Activated CD8-positive, alpha-beta T cell treated with anti-CD3 and anti-CD28 coated beads for 36 hours (primary cell): Measurements from ENCODE around the gene STPG4. TPM values are rescaled to one million over a fixed set of nuclear protein-coding genes. Genes with fewer than 3 reads are reported as not detected.

ENCODE experiments used
- ATAC-seq: fragments of 200-7000 bp; cut with Tn5 transposase; one replicate; pipeline ENCODE4 v1.10.0; 2021; ENCODE audit warnings: mild to moderate bottlenecking, moderate library complexity
- CTCF ChIA-PET: fragments of 350-600 bp; sonication (Branson Sonifier 250); formaldehyde crosslinking; loops from one replicate; lab custom pipeline; 2021; ENCODE audit warnings: antibody characterized with exemption; lab: Charles Lee
- POLR2A ChIA-PET: fragments of 350-600 bp; sonication (Branson Sonifier 250); formaldehyde crosslinking; loops from one replicate; lab custom pipeline; 2021; ENCODE audit warnings: antibody characterized with exemption; lab: Charles Lee
- DNase-seq: peaks from one replicate; pipeline ENCODE4 v3.0.0-alpha.2; 2020
- H3K27ac Mint-ChIP-seq: one replicate; pipeline ENCODE4 v1.8.0; 2021; ENCODE audit warnings: mild to moderate bottlenecking, mixed read lengths
- H3K27me3 Mint-ChIP-seq: one replicate; pipeline ENCODE4 v1.8.0; 2021; ENCODE audit warnings: mixed read lengths
- H3K36me3 Mint-ChIP-seq: one replicate; pipeline ENCODE4 v1.8.0; 2021; ENCODE audit warnings: low read depth, mixed read lengths
- H3K4me1 Mint-ChIP-seq: one replicate; pipeline ENCODE4 v1.8.0; 2021; ENCODE audit warnings: low read depth, mixed read lengths
- H3K4me3 Mint-ChIP-seq: one replicate; pipeline ENCODE4 v1.8.0; 2021; ENCODE audit warnings: mild to moderate bottlenecking, moderate library complexity, mixed read lengths
- H3K9me3 Mint-ChIP-seq: one replicate; pipeline ENCODE4 v1.8.0; 2021; ENCODE audit warnings: mixed read lengths
- intact Hi-C: fragments of 100-400 bp; cut with micrococcal nuclease; formaldehyde crosslinking; loops from one replicate; pipeline ENCODE4 v1.10.0; 2022
- total RNA-seq, 2 experiments: library from RNA; stranded (reverse); gene quantifications; one replicate each; pipeline ENCODE4 v1.2.3, GENCODE V29; 2021
- TF ChIP-seq, protein P1 (sequence below): fragments of 200-600 bp; IDR thresholded peaks from one replicate; pipeline ENCODE4 v1.8.0; 2022; ENCODE audit warnings: antibody characterized with exemption, mild to moderate bottlenecking

The STPG4 gene
- total RNA-seq, 2 experiments from 2014 or later = not detected

DNA sequence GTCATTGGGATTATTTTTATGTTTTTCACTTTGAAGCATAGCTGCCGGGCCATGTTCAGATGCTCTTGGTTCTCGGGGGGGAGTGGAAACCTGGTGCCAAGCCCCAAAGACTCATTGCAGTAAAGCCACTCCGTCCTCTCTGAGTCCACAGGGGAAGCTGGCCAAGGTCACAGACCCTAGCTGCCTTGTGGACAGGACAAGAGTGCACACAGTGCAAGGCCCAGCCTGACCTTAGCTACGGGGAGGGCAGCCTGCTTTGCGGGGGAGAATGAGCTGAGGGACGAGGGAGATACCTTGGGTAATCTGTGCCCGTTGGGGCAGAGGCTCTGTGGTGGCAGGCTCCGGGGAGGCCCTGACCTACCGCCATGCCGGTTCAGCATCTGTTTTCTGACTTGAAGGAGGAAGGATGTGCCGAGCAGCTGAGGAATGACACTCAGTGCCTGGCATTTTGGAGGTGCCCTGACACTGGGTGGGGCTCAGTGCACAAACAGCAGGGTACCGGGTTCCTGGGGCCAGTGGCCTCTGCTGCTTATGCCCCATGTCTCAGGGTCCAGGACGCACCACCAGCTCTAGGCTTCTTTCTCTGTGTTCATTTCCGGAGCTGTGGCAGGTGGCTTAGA, 87.2 kb downstream of the STPG4 start:
- H3K27ac Mint-ChIP-seq = no peak overlapping the region
- ChIA-PET POLR2A (interaction anchor here (1.2 kb wide), 1 partner anchor 31 kb away, joined by 3 read pairs; no protein-coding TSS in a partner anchor), CTCF (no interaction called here)
- intact Hi-C loops = no loop called here
- no peak overlapping the region for H3K4me3 Mint-ChIP-seq
- H3K9me3 Mint-ChIP-seq = no peaks in the 10 kb centered on the region
- DNase-seq = no peak
- ATAC-seq = no peak
- H3K4me1 Mint-ChIP-seq = peaks cover 48% of the 10 kb centered on the region
- peaks cover 21% of the 10 kb centered on the region for H3K36me3 Mint-ChIP-seq
- TF ChIP-seq, protein P1, sequence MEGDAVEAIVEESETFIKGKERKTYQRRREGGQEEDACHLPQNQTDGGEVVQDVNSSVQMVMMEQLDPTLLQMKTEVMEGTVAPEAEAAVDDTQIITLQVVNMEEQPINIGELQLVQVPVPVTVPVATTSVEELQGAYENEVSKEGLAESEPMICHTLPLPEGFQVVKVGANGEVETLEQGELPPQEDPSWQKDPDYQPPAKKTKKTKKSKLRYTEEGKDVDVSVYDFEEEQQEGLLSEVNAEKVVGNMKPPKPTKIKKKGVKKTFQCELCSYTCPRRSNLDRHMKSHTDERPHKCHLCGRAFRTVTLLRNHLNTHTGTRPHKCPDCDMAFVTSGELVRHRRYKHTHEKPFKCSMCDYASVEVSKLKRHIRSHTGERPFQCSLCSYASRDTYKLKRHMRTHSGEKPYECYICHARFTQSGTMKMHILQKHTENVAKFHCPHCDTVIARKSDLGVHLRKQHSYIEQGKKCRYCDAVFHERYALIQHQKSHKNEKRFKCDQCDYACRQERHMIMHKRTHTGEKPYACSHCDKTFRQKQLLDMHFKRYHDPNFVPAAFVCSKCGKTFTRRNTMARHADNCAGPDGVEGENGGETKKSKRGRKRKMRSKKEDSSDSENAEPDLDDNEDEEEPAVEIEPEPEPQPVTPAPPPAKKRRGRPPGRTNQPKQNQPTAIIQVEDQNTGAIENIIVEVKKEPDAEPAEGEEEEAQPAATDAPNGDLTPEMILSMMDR = no peak
- H3K27me3 Mint-ChIP-seq = no peaks in the 10 kb centered on the region

DNA sequence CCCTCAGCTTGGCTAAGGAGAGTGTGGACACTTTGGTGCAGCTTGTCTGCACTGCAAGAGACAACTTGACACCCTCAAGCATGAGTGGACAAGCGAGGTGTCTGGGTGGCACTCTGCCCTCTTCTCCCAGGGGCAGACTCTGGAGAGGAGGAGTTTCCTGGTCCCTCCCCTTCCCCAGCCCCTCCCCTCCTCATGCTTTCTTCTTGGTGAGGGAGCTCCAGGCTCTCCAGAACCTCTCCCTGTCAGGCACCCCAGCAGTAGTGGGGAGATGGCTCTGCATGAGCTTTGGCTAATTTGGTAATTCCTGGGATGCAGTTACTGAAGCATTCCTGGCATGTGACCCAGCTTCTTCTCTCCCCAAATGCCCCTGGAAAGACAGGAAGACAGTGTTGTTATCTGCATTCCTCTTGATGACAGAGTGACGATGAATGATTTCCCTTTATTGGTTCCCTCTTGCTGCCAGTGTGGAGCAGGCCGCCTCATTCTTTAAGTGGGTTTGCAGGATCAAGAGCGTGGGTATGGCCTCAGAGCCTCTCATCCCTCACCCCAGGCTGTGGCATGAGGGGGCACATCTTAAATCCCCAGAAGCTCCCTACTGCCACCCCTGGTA, 89.2 kb downstream of the STPG4 start:
- ChIA-PET POLR2A (no interaction called here), CTCF (interaction anchor here (1.0 kb wide), 1 partner anchor 257 kb away, joined by 3 read pairs; no protein-coding TSS in a partner anchor)
- ATAC-seq (no peak), DNase-seq (no peak)
- H3K4me1 Mint-ChIP-seq = peaks cover 28% of the 10 kb centered on the region
- intact Hi-C loops = no loop called here
- TF ChIP-seq, protein P1 = no peak
- H3K9me3 Mint-ChIP-seq = no peaks in the 10 kb centered on the region
- H3K36me3 Mint-ChIP-seq = peaks cover 9% of the 10 kb centered on the region
- no peak overlapping the region for H3K4me3 Mint-ChIP-seq
- no peaks in the 10 kb centered on the region for H3K27me3 Mint-ChIP-seq
- no peak overlapping the region for H3K27ac Mint-ChIP-seq

DNA sequence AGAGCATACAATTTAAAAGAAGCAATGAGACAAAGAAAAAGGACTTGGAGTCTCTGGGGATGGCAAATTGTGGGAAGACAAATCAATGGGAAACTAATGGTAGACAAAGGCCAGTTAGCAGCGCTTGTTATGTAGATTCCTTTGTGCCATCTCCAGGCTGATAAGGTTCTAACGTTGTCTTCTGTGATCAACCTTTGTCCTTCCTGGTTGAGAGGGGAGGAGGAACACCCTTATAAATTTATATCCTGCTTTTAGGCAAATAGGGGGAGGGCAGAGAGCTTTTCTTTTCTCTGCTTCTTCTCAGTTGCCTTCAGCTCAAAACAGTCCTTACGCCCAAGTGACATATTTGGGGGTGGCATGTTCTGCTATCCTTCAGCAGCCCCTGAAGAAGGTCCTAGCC, 89.8 kb downstream of the STPG4 start:
- intact Hi-C loops = no loop called here
- no peak for DNase-seq
- Mint-ChIP-seq H3K36me3 (peaks cover 9% of the 10 kb centered on the region), H3K27ac (no peak overlapping the region), H3K4me3 (no peak overlapping the region), H3K4me1 (peaks cover 23% of the 10 kb centered on the region), H3K9me3 (no peaks in the 10 kb centered on the region), H3K27me3 (no peaks in the 10 kb centered on the region)
- POLR2A ChIA-PET = no interaction called here
- ATAC-seq = no peak
- CTCF ChIA-PET = interaction anchor here (1.0 kb wide), 1 partner anchor 258 kb away, joined by 3 read pairs; no protein-coding TSS in a partner anchor
- TF ChIP-seq, protein P1 = no peak

DNA sequence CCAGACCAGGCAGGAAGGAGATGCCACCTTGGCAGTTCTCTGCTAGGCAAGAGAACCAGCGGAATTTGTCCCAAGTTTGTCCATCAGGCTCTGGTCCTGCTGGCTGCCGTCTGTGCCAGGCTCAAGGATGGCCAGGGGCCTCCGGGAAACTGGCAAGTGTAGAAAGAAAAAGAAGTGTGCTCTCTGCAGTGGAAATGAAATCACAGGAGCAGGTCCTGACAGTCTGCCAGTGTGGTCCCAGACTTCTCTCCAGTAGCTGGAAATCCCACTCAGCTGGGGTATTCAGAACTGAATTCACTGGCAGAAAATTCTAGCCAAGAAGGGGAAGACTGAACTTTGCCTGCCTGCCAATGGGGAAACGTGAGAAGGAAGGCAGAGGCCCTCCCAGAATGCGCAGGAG, 91.0 kb downstream of the STPG4 start:
- CTCF ChIA-PET = no interaction called here
- H3K4me1 Mint-ChIP-seq = peaks cover 16% of the 10 kb centered on the region
- no peak overlapping the region for H3K27ac Mint-ChIP-seq

DNA sequence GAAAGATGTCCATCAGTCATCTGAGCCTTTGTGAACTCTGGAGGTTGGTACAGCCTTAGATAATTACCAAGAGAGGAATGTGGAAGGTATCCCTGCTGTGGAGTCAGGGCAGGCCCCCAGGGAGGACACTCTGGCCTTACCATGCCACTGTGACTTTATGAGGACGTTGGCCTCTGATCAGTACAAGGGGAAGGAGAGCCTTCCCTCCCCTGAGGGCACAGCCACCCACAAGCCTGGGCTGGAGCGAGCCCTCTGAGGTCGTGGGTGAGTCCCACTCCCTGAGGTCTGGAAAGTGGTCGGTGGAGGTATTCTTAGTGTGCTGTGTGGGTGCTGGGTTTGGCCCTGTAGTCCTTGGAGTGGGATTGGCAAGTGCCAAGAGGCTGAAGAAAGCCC, 91.6 kb downstream of the STPG4 start:
- ATAC-seq = no peak
- DNase-seq = no peak
- H3K9me3 Mint-ChIP-seq = no peaks in the 10 kb centered on the region
- no peaks in the 10 kb centered on the region for H3K27me3 Mint-ChIP-seq
- no peak overlapping the region for H3K4me3 Mint-ChIP-seq
- intact Hi-C loops = no loop called here
- H3K4me1 Mint-ChIP-seq = peaks cover 12% of the 10 kb centered on the region
- H3K27ac Mint-ChIP-seq = no peak overlapping the region
- ChIA-PET POLR2A (no interaction called here), CTCF (no interaction called here)
- peaks cover 11% of the 10 kb centered on the region for H3K36me3 Mint-ChIP-seq
- TF ChIP-seq, protein P1 = no peak

More for the DNA sequence above, 91.0 kb downstream of the STPG4 start:
- TF ChIP-seq, protein P1 = no peak
- ATAC-seq (no peak), DNase-seq (no peak)
- H3K27me3 Mint-ChIP-seq = no peaks in the 10 kb centered on the region
- POLR2A ChIA-PET = no interaction called here
- no peaks in the 10 kb centered on the region for H3K9me3 Mint-ChIP-seq
- H3K4me3 Mint-ChIP-seq = no peak overlapping the region
- H3K36me3 Mint-ChIP-seq = peaks cover 11% of the 10 kb centered on the region
- intact Hi-C loops = no loop called here
